Endothelial cell of umbilical vein (primary cell): ENCODE data around the gene RDH14. TPM values are rescaled to one million over a fixed set of nuclear protein-coding genes. Genes with fewer than 3 reads are reported as not detected.

ENCODE experiments used
- BruUV-seq: library from RNA; stranded (reverse); fragments of 400-500 nt; replicated peaks from 2 replicates; lab custom pipeline; 2021; lab: Mats Ljungman, UMichigan
- CTCF ChIA-PET: fragments of 300-600, 350-600 bp; sonication (Branson Sonifier 250); formaldehyde crosslinking; loops from one replicate; lab custom pipeline; 2021; ENCODE audit warnings: antibody characterized with exemption, inconsistent platforms; lab: Charles Lee
- POLR2A ChIA-PET: fragments of 300-600, 350-600 bp; sonication (Branson Sonifier 250); formaldehyde crosslinking; loops from one replicate; lab custom pipeline; 2021; ENCODE audit warnings: antibody characterized with exemption, inconsistent platforms; lab: Charles Lee
- DNase-seq: peaks from one replicate; pipeline ENCODE4 v3.0.0-alpha.2; 2011; ENCODE audit warnings: low read depth, low spot score
- FAIRE-seq: peaks from 2 replicates; lab custom pipeline; 2011; peaks lifted over from hg19 to GRCh38; lab: Jason Lieb, UNC
- H2AFZ ChIP-seq: 2 replicates; pipeline ENCODE4 v1.6.0; 2012; ENCODE audit warnings: low read depth, low read length, control low read depth, inconsistent platforms
- H3K27ac ChIP-seq: 2 replicates; pipeline ENCODE4 v1.5.1; 2011; ENCODE audit warnings: low read depth, mild to moderate bottlenecking, control low read depth, low read length, moderate library complexity; ENCODE audit not compliant: insufficient read depth
- H3K27me3 ChIP-seq, 2 experiments: 2 replicates each; pipeline versions ENCODE4 v1.6.0 to v1.6.1; 2011; ENCODE audit warnings: low read length in 2 of 2, mixed read lengths in 1 of 2; ENCODE audit not compliant: control insufficient read depth in 2 of 2, insufficient read depth in 2 of 2
- H3K36me3 ChIP-seq, 2 experiments: 2 replicates in 1 of 2; 3 replicates in 1 of 2; pipeline ENCODE4 v1.5.1; 2011; ENCODE audit warnings: low read length in 2 of 2, mild to moderate bottlenecking in 1 of 2, moderate library complexity in 1 of 2; ENCODE audit not compliant: control insufficient read depth in 2 of 2, insufficient read depth in 2 of 2; ENCODE audit errors: extremely low read depth in 1 of 2
- H3K4me1 ChIP-seq: 3 replicates; pipeline ENCODE4 v1.5.1; 2011; ENCODE audit warnings: mild to moderate bottlenecking, low read length; ENCODE audit not compliant: control insufficient read depth, insufficient read depth; ENCODE audit errors: extremely low read depth
- H3K4me2 ChIP-seq: 2 replicates; pipeline ENCODE4 v1.6.1; 2011; ENCODE audit warnings: low read length, control low read depth, mixed read lengths; ENCODE audit not compliant: insufficient read depth
- H3K4me3 ChIP-seq, 3 experiments: fragments of 200-600 bp in 1 of 3; sonication (generic), shearing (Covaris generic) in 1 of 3; replicated peaks in 1 of 3; 2 replicates each; pipeline ENCODE4 v1.5.1; 2011 to 2016; ENCODE audit warnings: control low read depth in 3 of 3, low read length in 3 of 3, mild to moderate bottlenecking in 2 of 3, inconsistent platforms in 1 of 3, low read depth in 1 of 3, moderate library complexity in 1 of 3; ENCODE audit not compliant: insufficient read depth in 1 of 3
- H3K79me2 ChIP-seq: 2 replicates; pipeline ENCODE4 v1.6.0; 2012; ENCODE audit warnings: low read length, inconsistent platforms; ENCODE audit not compliant: control insufficient read depth, insufficient read depth
- H3K9ac ChIP-seq: replicated peaks from 2 replicates; pipeline ENCODE3; 2011; ENCODE audit warnings: low read length, control low read depth; ENCODE audit not compliant: insufficient read depth; ENCODE audit errors: extremely low read depth
- H3K9me1 ChIP-seq: replicated peaks from 3 replicates; pipeline ENCODE4 v1.6.0; 2011; ENCODE audit warnings: mild to moderate bottlenecking, low read length; ENCODE audit not compliant: control insufficient read depth, insufficient read depth; ENCODE audit errors: extremely low read depth
- H3K9me3 ChIP-seq: replicated peaks from 2 replicates; pipeline ENCODE4 v1.5.1; 2012; ENCODE audit warnings: low read length, inconsistent platforms; ENCODE audit not compliant: control insufficient read depth, insufficient read depth
- H4K20me1 ChIP-seq: replicated peaks from 2 replicates; pipeline ENCODE3; 2011; ENCODE audit warnings: mild to moderate bottlenecking, low read length; ENCODE audit not compliant: control insufficient read depth, insufficient read depth; ENCODE audit errors: extremely low read depth
- CTCF ChIP-seq, 2 donors: IDR thresholded peaks; 1 replicate in 1 of 2; 2 replicates in 1 of 2; pipeline ENCODE4 v1.5.1; 2011; ENCODE audit warnings: low read length in 2 of 2, mild to moderate bottlenecking in 2 of 2, moderate library complexity in 2 of 2, control low read depth in 1 of 2, inconsistent platforms in 1 of 2, low read depth in 1 of 2; ENCODE audit not compliant: insufficient read depth in 1 of 2; ENCODE audit errors: extremely low read depth in 1 of 2
- EZH2 ChIP-seq: IDR thresholded peaks from 2 replicates; pipeline ENCODE4 v1.6.1; 2012; ENCODE audit warnings: borderline replicate concordance, low read depth, mild to moderate bottlenecking, moderate library complexity, low read length, inconsistent platforms; ENCODE audit not compliant: severe bottlenecking
- FOS ChIP-seq: IDR thresholded peaks from 2 replicates; pipeline ENCODE4 v1.6.1; 2011; ENCODE audit warnings: mild to moderate bottlenecking, low read length, moderate library complexity, borderline replicate concordance; ENCODE audit not compliant: insufficient read depth
- GATA2 ChIP-seq: IDR thresholded peaks from 2 replicates; pipeline ENCODE4 v1.7.0; 2011; ENCODE audit warnings: low read depth, mild to moderate bottlenecking, moderate library complexity, mixed read lengths, low read length; ENCODE audit not compliant: insufficient read length, insufficient read depth
- JUN ChIP-seq: IDR thresholded peaks from 2 replicates; pipeline ENCODE4 v1.6.1; 2011; ENCODE audit warnings: borderline replicate concordance, low read depth; ENCODE audit not compliant: insufficient read length, insufficient read depth
- MAX ChIP-seq: IDR thresholded peaks from 2 replicates; pipeline ENCODE4 v1.6.1; 2011; ENCODE audit not compliant: insufficient read depth, insufficient read length
- MYC ChIP-seq: IDR thresholded peaks from one replicate; pipeline ENCODE4 v1.6.1; 2011; ENCODE audit warnings: mild to moderate bottlenecking, low read depth, low read length
- POLR2A ChIP-seq: IDR thresholded peaks from 2 replicates; pipeline ENCODE4 v1.6.1; 2012; ENCODE audit warnings: low read depth, mild to moderate bottlenecking, control low read depth, low read length
- POLR2AphosphoS5 ChIP-seq: IDR thresholded peaks from 2 replicates; pipeline ENCODE4 v1.6.1; 2012; ENCODE audit warnings: low read depth, mild to moderate bottlenecking, control low read depth, low read length, moderate library complexity; ENCODE audit not compliant: insufficient read depth
- dilution Hi-C: fragments of 300-500 bp; cut with MboI; formaldehyde crosslinking; loops from one replicate; pipeline ENCODE4 v1.15.0; 2019; ENCODE audit warnings: low sequenced_read_pairs; ENCODE audit not compliant: extremely low pct_ligation_motif_present
- intact Hi-C: fragments of 100-400 bp; cut with micrococcal nuclease; formaldehyde crosslinking; loops from one replicate; pipeline ENCODE4 v1.10.0; 2022
- polyA plus RNA-seq, 4 experiments: library from polyadenylated mRNA; depleted of rRNA in 3 of 4; stranded (reverse) in 3 of 4; unstranded in 1 of 4; fragments of >200 nt; gene quantifications; 2 replicates each; pipeline versions ENCODE4 v1.2.1 to v1.2.3, GENCODE V29; 2011 to 2012; ENCODE audit warnings: missing spikeins in 1 of 4
- total RNA-seq: library from RNA; stranded (reverse); gene quantifications from 2 replicates; pipeline ENCODE4 v1.2.3, GENCODE V29; 2021

The RDH14 gene
- total and polyA plus RNA-seq, 2 donors (not counting 3 experiments of a cell fraction or from before 2014, with no cell fraction given), result 8.8 to 12.4 TPM

GRCh38 chr2:18546567-18546966 lies 13.9 kb downstream of the RDH14 start:
- DNase-seq (no peak), FAIRE-seq (no peak)
- Histone ChIP-seq H3K4me1 (peaks cover 10% of the 10 kb centered on the region), H3K4me3 (no peak overlapping the region), H3K9me3 (no peaks in the 10 kb centered on the region), H3K9ac (no peak overlapping the region), H4K20me1 (no peaks in the 10 kb centered on the region), H3K27me3 (no peaks in the 10 kb centered on the region), H3K9me1 (no peaks in the 10 kb centered on the region), H2AFZ (no peak overlapping the region), H3K79me2 (no peaks in the 10 kb centered on the region), H3K36me3 (no peaks in the 10 kb centered on the region), H3K27ac (no peak overlapping the region), H3K4me2 (no peak overlapping the region)
- TF ChIP-seq POLR2A (no peak), FOS (no peak), POLR2AphosphoS5 (no peak), MAX (no peak), JUN (no peak), EZH2 (no peak), GATA2 (no peak), CTCF (IDR thresholded peaks at IDR 0.05; ENCODE audit: extremely low read depth in 1 of 2, insufficient read depth in 1 of 2, low read depth in 1 of 2, low read length in 2 of 2) (no peak), MYC (no peak)
- dilution Hi-C loops, result no loop called here
- BruUV-seq, result no TSS peak
- intact Hi-C loops, result no loop called here
- POLR2A ChIA-PET, result no interaction called here
- CTCF ChIA-PET, result interaction anchor here (0.7 to 1.1 kb wide), 4 partner anchors 11 to 15 kb away, joined by 3 to 4 read pairs (median 4); partner anchors contain the start of gene RDH14
